ENCODE data around the gene ANKRD53.

ANKRD53 gene

GRCh38 chr2:70962211-70962884 lies 16.1 kb upstream of the ANKRD53 start:
- ATAC-seq: no peak
- TF ChIP-seq TCF4 (CRISPR knock-in tag; IDR thresholded peaks at IDR 0.05; ENCODE audit: borderline replicate concordance) (no peak), ESRRG (CRISPR knock-in tag; IDR thresholded peaks at IDR 0.05) (no peak), ZNF565 (CRISPR knock-in tag; conservative IDR thresholded peaks at IDR 0.05; ENCODE audit: low read depth) (no peak), PATZ1 (CRISPR knock-in tag; IDR thresholded peaks at IDR 0.05; ENCODE audit: borderline replicate concordance) (no peak), GLIS3 (CRISPR knock-in tag; IDR thresholded peaks at IDR 0.05) (no peak), SNAI2 (CRISPR knock-in tag; IDR thresholded peaks at IDR 0.05) (no peak), CSRNP3 (CRISPR knock-in tag; IDR thresholded peaks at IDR 0.05) (no peak), CSDC2 (CRISPR knock-in tag; IDR thresholded peaks at IDR 0.05) (no peak), ZFP3 (CRISPR knock-in tag; IDR thresholded peaks at IDR 0.05) (no peak), TSHZ2 (CRISPR knock-in tag; IDR thresholded peaks at IDR 0.05) (no peak)

- ATAC-seq: no peak
- TF ChIP-seq POU6F1 (CRISPR knock-in tag; IDR thresholded peaks at IDR 0.05; ENCODE audit: borderline replicate concordance, low read depth) (no peak), CREB5 (CRISPR knock-in tag; IDR thresholded peaks at IDR 0.05; ENCODE audit: low read depth) (no peak), TOX (CRISPR knock-in tag; IDR thresholded peaks at IDR 0.05; ENCODE audit: borderline replicate concordance) (no peak), CSDC2 (CRISPR knock-in tag; IDR thresholded peaks at IDR 0.05) (no peak), ISL1 (CRISPR knock-in tag; IDR thresholded peaks at IDR 0.05) (no peak), GLIS3 (CRISPR knock-in tag; IDR thresholded peaks at IDR 0.05) (no peak), ARNTL (CRISPR knock-in tag; IDR thresholded peaks at IDR 0.05; ENCODE audit: borderline replicate concordance, low read depth) (no peak), TSHZ2 (CRISPR knock-in tag; IDR thresholded peaks at IDR 0.05) (no peak), ZC3H10 (CRISPR knock-in tag; IDR thresholded peaks at IDR 0.05) (no peak), PATZ1 (CRISPR knock-in tag; IDR thresholded peaks at IDR 0.05; ENCODE audit: borderline replicate concordance) (no peak), ZNF565 (CRISPR knock-in tag; conservative IDR thresholded peaks at IDR 0.05; ENCODE audit: low read depth) (no peak), SNAI2 (CRISPR knock-in tag; IDR thresholded peaks at IDR 0.05) (no peak), TCF4 (CRISPR knock-in tag; IDR thresholded peaks at IDR 0.05; ENCODE audit: borderline replicate concordance) (no peak), ESRRG (CRISPR knock-in tag; IDR thresholded peaks at IDR 0.05) (no peak)
Measured at GRCh38 chr2:70962885-70963878, 15.2 kb upstream of the ANKRD53 start.
